Trophoblast cell (in vitro differentiated cells and primary cell): Measurements from ENCODE around the gene ZNF484.
"Not testable (repeated sequence)": the region's sequence is repeated elsewhere in the genome, so short reads cannot be mapped to it uniquely, and the experiment has no call there.

Experiments
- DNase-seq, 2 donors: peaks; one replicate each; pipeline ENCODE4 v3.0.0-alpha.2; 2016
- H2AFZ ChIP-seq: 2 replicates; pipeline ENCODE4 v1.6.1; 2013; ENCODE audit warnings: low read length, moderate library complexity, mild to moderate bottlenecking; ENCODE audit not compliant: insufficient read depth, poor library complexity
- H2AK5ac ChIP-seq: 2 replicates; pipeline ENCODE4 v1.6.1; 2013; ENCODE audit warnings: mild to moderate bottlenecking, low read length
- H2BK120ac ChIP-seq: 2 replicates; pipeline ENCODE4 v1.6.1; 2013; ENCODE audit warnings: low read length, mild to moderate bottlenecking, moderate library complexity; ENCODE audit not compliant: insufficient read depth, poor library complexity
- H2BK12ac ChIP-seq: 2 replicates; pipeline ENCODE4 v1.6.1; 2013; ENCODE audit warnings: mild to moderate bottlenecking, low read length, moderate library complexity
- H2BK5ac ChIP-seq: 2 replicates; pipeline ENCODE4 v1.6.1; 2013; ENCODE audit warnings: low read length, low read depth, moderate library complexity, mild to moderate bottlenecking; ENCODE audit not compliant: poor library complexity
- H3K14ac ChIP-seq: 2 replicates; pipeline ENCODE4 v1.6.1; 2013; ENCODE audit warnings: mild to moderate bottlenecking, low read length
- H3K18ac ChIP-seq: 2 replicates; pipeline ENCODE4 v1.6.1; 2013; ENCODE audit warnings: mild to moderate bottlenecking, low read length
- H3K23ac ChIP-seq: 2 replicates; pipeline ENCODE4 v1.6.1; 2013; ENCODE audit warnings: low read length
- H3K27ac ChIP-seq: 2 replicates; pipeline ENCODE4 v1.5.1; 2013; ENCODE audit warnings: low read depth, mild to moderate bottlenecking, inconsistent platforms, low read length, moderate library complexity
- H3K27me3 ChIP-seq: 2 replicates; pipeline ENCODE4 v1.6.1; 2013; ENCODE audit warnings: inconsistent platforms, mild to moderate bottlenecking, low read length, moderate library complexity; ENCODE audit not compliant: insufficient read depth
- H3K36me3 ChIP-seq, 2 experiments: 1 replicate in 1 of 2; 2 replicates in 1 of 2; pipeline ENCODE4 v1.6.1; 2013; ENCODE audit warnings: low read length in 2 of 2, mild to moderate bottlenecking in 2 of 2, moderate library complexity in 1 of 2; ENCODE audit not compliant: insufficient read depth in 2 of 2, control insufficient read depth in 1 of 2
- H3K4ac ChIP-seq: 2 replicates; pipeline ENCODE4 v1.6.1; 2013; ENCODE audit warnings: low read depth, mild to moderate bottlenecking, low read length, moderate library complexity
- H3K4me1 ChIP-seq, 2 experiments: 1 replicate in 1 of 2; 2 replicates in 1 of 2; pipeline ENCODE4 v1.6.1; 2013; ENCODE audit warnings: low read length in 2 of 2, mild to moderate bottlenecking in 2 of 2, moderate library complexity in 1 of 2; ENCODE audit not compliant: insufficient read depth in 2 of 2, control insufficient read depth in 1 of 2
- H3K4me2 ChIP-seq: 2 replicates; pipeline ENCODE4 v1.6.1; 2013; ENCODE audit warnings: inconsistent platforms, mild to moderate bottlenecking, low read length, moderate library complexity
- H3K4me3 ChIP-seq: 2 replicates; pipeline ENCODE4 v1.5.1; 2013; ENCODE audit warnings: mild to moderate bottlenecking, low read depth, low read length, inconsistent platforms
- H3K79me1 ChIP-seq: one replicate; pipeline ENCODE4 v1.6.1; 2013; ENCODE audit warnings: low read length
- H3K79me2 ChIP-seq: 2 replicates; pipeline ENCODE4 v1.6.1; 2013; ENCODE audit warnings: low read length, mild to moderate bottlenecking; ENCODE audit not compliant: control insufficient read depth, insufficient read depth, poor library complexity
- H3K9ac ChIP-seq: 2 replicates; pipeline ENCODE4 v1.6.1; 2013; ENCODE audit warnings: mild to moderate bottlenecking, low read length
- H3K9me3 ChIP-seq: 2 replicates; pipeline ENCODE4 v1.6.1; 2013; ENCODE audit warnings: low read depth, mild to moderate bottlenecking, control low read depth, inconsistent platforms, low read length; ENCODE audit not compliant: insufficient read depth
- H4K12ac ChIP-seq: 2 replicates; pipeline ENCODE4 v1.6.1; 2013; ENCODE audit warnings: low read depth, mild to moderate bottlenecking, low read length, moderate library complexity
- H4K8ac ChIP-seq: 2 replicates; pipeline ENCODE4 v1.6.1; 2013; ENCODE audit warnings: low read depth, mild to moderate bottlenecking, low read length, moderate library complexity
- H4K91ac ChIP-seq: one replicate; pipeline ENCODE4 v1.6.1; 2013; ENCODE audit warnings: low read depth, mild to moderate bottlenecking, low read length, moderate library complexity
- WGBS: extraction: QIAGEN DNeasy Blood & Tissue Kit; methylation state at CpG from one replicate; pipeline ENCODE4 v1.1.7; 2013; ENCODE audit warnings: missing lambda C conversion rate; ENCODE audit not compliant: insufficient read length, insufficient coverage; ENCODE audit errors: extremely low coverage; 5-methylcytosine and 5-hydroxymethylcytosine counted together

The ZNF484 gene

GRCh38 chr9:92825065-92825464, 52.8 kb downstream of the ZNF484 start:
- H3K36me3 ChIP-seq, H3K27me3 ChIP-seq, H3K79me1 ChIP-seq, H3K27ac ChIP-seq, H2AFZ ChIP-seq, H3K4ac ChIP-seq, H2BK120ac ChIP-seq, H3K23ac ChIP-seq, H2BK12ac ChIP-seq, H4K12ac ChIP-seq, H4K8ac ChIP-seq, H3K4me3 ChIP-seq, H2BK5ac ChIP-seq, H2AK5ac ChIP-seq, H3K14ac ChIP-seq, H4K91ac ChIP-seq, H3K18ac ChIP-seq, H3K4me1 ChIP-seq, H3K4me2 ChIP-seq, H3K9ac ChIP-seq, H3K79me2 ChIP-seq, H3K9me3 ChIP-seq: not testable (repeated sequence)
- peak in 1 of 2 donors; percentile 57 for DNase-seq
- WGBS = no CpG with 5 or more reads among the region's 2 CpGs

- Histone ChIP-seq H3K9me3 (no peaks in the 10 kb centered on the region), H2BK120ac (no peak overlapping the region), H2AFZ (no peak overlapping the region), H3K36me3 (no peaks in the 10 kb centered on the region), H3K4me3 (no peak overlapping the region), H4K12ac (no peak overlapping the region), H3K79me1 (peaks cover 2% of the 10 kb centered on the region), H3K4ac (no peak overlapping the region), H3K14ac (no peak overlapping the region), H3K27ac (no peak overlapping the region), H3K4me1 (peaks cover 3 to 4% of the 10 kb centered on the region in 2 experiments), H4K91ac (no peak overlapping the region), H2BK5ac (no peak overlapping the region), H4K8ac (no peak overlapping the region), H3K27me3 (no peaks in the 10 kb centered on the region), H3K23ac (no peak overlapping the region), H2BK12ac (no peak overlapping the region), H3K4me2 (no peak overlapping the region), H3K18ac (no peak overlapping the region), H3K9ac (no peak overlapping the region), H2AK5ac (no peak overlapping the region), H3K79me2 (no peaks in the 10 kb centered on the region)
- DNase-seq = no peak
- WGBS = no CpG with 5 or more reads among the region's 3 CpGs
Measured at GRCh38 chr9:92820964-92821363, 56.9 kb downstream of the ZNF484 start.

GRCh38 chr9:92819898-92820297, 57.9 kb downstream of the ZNF484 start:
- not testable (repeated sequence) for H2BK5ac ChIP-seq, H4K8ac ChIP-seq, H3K79me2 ChIP-seq, H3K9me3 ChIP-seq, H4K91ac ChIP-seq, H3K4ac ChIP-seq, H3K4me1 ChIP-seq, H3K23ac ChIP-seq, H3K4me3 ChIP-seq, DNase-seq, H3K18ac ChIP-seq, H2BK12ac ChIP-seq, H2BK120ac ChIP-seq, H3K27me3 ChIP-seq, H3K36me3 ChIP-seq, H3K14ac ChIP-seq, H2AK5ac ChIP-seq, H3K9ac ChIP-seq, H3K4me2 ChIP-seq, H3K27ac ChIP-seq, H4K12ac ChIP-seq, H3K79me1 ChIP-seq, H2AFZ ChIP-seq
- no CpG with 5 or more reads among the region's 1 CpG for WGBS

GRCh38 chr9:92809629-92810326, 68.1 kb downstream of the ZNF484 start:
- DNase-seq = peak in 1 of 2 donors; percentile 6
- not testable (repeated sequence) for H4K91ac ChIP-seq, H2AK5ac ChIP-seq, H3K79me1 ChIP-seq, H3K79me2 ChIP-seq, H3K14ac ChIP-seq, H2BK120ac ChIP-seq, H4K12ac ChIP-seq, H3K18ac ChIP-seq, H3K27ac ChIP-seq, H3K9ac ChIP-seq, H3K36me3 ChIP-seq, H3K9me3 ChIP-seq, H2BK5ac ChIP-seq, H3K23ac ChIP-seq, H4K8ac ChIP-seq, H2BK12ac ChIP-seq, H2AFZ ChIP-seq, H3K4ac ChIP-seq, H3K4me3 ChIP-seq
- Histone ChIP-seq H3K27me3 (peaks cover 33% of the 10 kb centered on the region), H3K4me2 (peak overlapping the region; percentile 56), H3K4me1 (peaks cover 6 to 15% of the 10 kb centered on the region in 2 experiments)
- WGBS = no CpG with 5 or more reads among the region's 34 CpGs
